GM08714 (cell line): ENCODE data around the gene ZFYVE9.
"Not testable (repeated sequence)": the region's sequence is repeated elsewhere in the genome, so short reads cannot be mapped to it uniquely, and the experiment has no call there.

ENCODE experiments used
- H3K4me3 ChIP-seq: fragments of 200-500 bp; sonication (Bioruptor generic); 2 replicates; pipeline ENCODE4 v1.5.1; 2014; ENCODE audit warnings: mild to moderate bottlenecking, low read length, inconsistent platforms
- ZNF274 ChIP-seq: IDR thresholded peaks from 2 replicates; pipeline ENCODE4 v1.6.1; 2012; ENCODE audit warnings: mild to moderate bottlenecking, low read depth, low read length

The ZFYVE9 gene

DNA sequence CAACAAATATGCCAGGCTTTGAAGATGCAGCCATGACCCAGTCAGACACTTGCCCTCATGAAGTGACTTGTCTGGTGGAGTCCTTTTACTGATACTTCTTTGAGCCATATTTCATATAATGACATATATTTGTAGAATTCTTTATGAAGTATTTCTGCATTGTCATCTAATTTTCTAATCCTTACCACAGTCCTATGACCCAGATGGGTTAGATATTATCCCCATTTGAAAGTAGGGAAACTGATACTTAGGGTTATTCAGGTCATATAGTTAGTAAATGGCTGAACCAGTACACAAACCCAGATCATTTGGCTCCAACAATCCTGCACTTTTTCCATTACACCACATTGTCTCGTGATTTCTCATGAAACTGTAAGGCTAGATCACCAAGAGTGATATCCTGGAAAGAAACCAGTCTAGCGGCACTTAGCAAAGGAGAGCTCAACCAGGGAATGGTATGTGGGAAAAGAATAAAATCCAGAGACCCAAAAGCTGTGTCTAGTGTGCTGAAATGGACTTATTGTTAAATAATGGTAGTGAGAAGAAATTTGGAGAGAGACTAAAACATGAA lies 49.6 kb downstream of the ZFYVE9 start:
- H3K4me3 ChIP-seq = no peak overlapping the region
- TF ChIP-seq ZNF274 = no peak

DNA sequence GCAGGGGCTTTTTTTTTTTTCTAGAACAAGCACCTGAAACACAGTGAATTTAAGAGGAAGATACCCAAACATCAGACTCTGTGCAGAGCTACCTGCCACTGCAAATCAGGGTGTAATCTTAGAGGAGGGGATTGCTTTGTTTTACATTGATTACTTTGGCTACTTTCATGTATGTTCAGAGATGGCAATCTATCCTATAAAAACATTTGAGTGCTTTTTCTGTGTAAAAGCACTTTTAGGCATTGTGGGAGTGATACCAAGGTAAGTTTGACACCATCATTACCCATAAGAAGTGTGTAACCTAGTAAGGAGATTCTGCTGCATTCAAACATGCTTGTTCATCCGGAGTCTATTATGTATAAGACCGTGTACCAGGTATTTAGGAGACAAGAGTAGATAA lies 50.1 kb downstream of the ZFYVE9 start:
- no peak for TF ChIP-seq ZNF274
- no peak overlapping the region for H3K4me3 ChIP-seq

DNA sequence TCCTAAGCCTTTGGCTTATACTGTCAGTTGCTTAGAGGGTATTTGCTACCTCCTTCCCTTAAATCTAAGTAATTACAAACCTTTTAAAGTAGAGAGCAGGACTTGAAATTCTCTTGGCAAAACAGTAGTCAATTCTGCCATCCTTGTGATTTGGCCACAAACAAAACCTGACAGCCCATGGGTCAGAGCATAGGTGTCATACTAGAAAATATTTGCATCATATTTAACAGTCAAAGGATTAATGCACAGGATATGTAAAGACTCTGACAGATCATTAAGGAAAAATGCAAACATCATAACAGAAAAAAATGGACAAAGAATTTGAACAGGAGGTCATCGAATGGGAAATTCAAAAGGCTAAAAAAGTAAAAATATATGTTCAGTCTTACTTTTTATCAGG lies 50.5 kb downstream of the ZFYVE9 start:
- TF ChIP-seq ZNF274 = no peak
- no peak overlapping the region for H3K4me3 ChIP-seq

DNA sequence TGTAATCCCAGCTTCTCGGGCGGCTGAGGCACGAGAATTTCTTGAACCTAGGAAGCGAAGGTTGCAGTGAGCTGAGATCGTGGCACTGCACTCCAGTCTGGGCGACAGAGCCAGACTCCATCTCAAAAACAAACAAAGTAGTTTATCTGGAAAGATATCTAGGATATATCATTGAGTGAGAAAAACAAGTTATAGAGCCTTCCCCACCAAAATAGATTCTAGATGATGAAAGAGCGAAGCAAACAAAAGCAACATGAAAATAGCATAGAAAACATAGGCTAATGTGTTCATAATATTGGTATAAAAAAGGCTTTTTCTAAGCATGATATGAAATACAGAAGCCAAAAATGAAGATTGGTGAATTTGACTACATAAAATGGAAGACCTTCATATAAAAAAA lies 52.1 kb downstream of the ZFYVE9 start:
- no peak overlapping the region for H3K4me3 ChIP-seq
- TF ChIP-seq ZNF274 = no peak

DNA sequence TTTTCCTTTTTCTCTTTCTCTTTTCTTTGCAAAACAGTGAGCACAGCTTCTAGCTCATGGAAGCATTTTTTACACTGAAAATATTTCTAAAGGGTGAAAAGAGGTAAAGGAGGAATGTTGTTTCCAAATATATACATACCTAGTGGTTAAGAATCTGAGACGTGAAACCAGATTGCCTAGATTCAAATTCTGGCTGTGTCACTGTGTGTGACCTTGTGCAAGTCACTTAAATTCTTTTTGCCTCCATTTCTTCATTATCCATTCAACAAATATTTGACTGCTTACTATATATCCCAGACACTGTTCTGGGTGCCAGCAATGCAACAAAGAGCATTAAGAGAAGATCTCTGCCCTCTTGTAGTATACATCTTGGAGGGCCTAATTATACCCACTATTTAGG lies 53.3 kb downstream of the ZFYVE9 start:
- H3K4me3 ChIP-seq = no peak overlapping the region

DNA sequence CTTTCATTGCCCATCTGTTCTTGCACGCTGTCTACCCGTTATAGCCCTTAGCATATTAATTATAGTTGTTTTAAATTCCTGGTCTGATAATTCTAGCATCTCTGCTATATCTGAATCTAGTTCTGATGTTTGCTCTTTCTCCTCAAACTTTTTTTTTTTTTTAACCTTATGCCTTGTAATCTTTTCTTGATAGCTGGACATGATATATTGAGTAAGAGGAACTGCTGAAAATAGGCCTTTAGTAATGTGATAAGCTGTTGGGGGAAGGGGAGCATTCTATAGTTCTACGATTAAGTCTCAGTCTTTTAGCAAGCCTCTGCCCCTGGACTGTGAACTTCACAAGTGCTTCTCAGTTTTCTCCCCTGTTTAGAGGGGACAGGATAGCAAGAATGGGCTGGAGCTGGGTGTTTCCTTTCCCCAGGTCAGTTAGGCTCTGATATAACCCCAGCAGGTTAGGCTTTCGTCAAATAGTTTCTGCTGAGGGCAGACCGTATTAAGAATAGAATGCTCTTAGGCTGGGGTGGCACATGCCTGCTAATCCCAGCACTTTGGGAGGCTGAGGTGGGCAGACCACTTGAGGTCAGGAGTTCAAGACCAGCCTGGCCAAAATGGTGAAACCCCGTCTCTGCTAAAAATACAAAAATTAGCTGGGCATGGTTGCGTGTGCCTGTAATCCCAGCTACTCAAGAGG lies 62.2 kb downstream of the ZFYVE9 start:
- TF ChIP-seq ZNF274 = no peak

More for the DNA sequence above, 53.3 kb downstream of the ZFYVE9 start:
- TF ChIP-seq ZNF274 = no peak

DNA sequence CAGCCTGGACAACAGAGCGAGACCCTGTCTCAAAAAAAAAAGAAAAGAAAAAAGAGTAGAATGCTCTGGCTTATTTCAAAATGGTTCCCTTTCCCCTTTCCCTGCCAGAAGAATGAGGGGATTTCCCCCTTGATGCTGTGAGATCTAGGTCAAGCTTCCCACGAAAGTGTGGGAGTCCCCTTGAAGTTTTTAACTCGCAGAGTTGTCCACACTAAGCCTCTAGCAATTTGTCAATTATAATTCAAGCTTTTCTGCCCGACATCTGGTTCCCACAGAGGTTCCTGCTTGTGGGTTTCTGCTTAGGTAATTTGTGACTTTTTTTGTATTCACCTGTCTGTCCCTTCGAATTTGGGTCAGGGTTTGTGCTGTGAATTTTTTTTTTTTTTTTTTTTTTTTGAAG lies 62.8 kb downstream of the ZFYVE9 start:
- no peak overlapping the region for H3K4me3 ChIP-seq
- TF ChIP-seq ZNF274 = no peak

More for the DNA sequence above, 62.2 kb downstream of the ZFYVE9 start:
- no peak overlapping the region for H3K4me3 ChIP-seq

DNA sequence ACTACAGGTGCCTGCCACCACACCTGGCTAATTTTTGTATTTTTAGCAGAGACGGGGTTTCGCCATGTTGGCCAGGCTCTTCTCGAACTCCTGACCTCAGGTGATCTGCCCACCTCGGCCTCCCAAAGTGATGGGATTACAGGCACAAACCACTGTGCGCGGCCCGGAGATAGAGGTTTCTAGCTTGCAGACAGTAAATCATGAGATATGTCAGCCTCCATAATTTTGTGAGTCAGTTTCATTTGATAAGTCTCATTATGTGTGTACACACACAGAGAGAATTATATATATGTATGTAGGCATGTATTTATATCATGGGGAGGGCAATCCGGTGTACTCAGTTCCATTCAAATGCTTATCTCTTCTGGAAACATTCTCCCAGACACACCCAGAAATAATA lies 64.8 kb downstream of the ZFYVE9 start:
- not testable (repeated sequence) for H3K4me3 ChIP-seq

DNA sequence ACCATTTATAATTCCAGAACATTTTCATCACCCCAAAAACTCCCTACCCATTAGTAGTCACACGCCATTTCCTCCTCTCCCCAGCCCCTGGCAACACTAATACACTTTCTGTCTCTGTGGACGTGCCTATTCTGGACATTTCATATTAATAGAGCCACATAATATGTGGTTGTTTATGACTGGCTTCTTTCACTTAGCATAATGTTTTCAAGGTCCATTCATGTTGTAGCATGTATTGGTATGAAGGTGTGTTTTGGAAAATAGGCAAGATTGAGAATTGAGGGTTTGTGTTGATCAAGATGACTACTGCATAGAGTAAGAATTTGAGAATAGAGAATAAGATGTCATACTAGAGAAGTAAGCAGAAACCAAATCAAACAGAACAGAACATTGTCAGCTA lies 67.5 kb downstream of the ZFYVE9 start:
- TF ChIP-seq ZNF274 = no peak
- H3K4me3 ChIP-seq = no peak overlapping the region

DNA sequence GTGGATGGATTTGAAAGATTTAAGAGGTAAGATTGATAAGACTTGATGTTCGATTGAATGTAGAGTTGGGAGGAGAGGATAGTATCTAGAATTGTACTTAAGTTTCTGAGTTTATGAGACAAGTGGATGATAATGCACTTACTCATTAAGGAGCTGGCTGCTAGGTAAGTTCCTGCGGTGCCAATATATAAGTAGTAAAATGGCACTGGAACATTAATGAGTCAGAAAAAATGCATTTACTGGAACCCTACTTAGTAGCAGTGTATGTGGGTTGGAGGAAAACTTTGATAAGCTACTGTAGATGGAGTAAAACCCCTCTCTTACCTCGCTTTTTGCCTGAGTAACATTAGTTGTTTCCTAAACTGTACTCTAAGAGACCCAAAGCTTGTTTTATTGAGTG lies 68.2 kb downstream of the ZFYVE9 start:
- TF ChIP-seq ZNF274 = no peak
- H3K4me3 ChIP-seq = no peak overlapping the region

DNA sequence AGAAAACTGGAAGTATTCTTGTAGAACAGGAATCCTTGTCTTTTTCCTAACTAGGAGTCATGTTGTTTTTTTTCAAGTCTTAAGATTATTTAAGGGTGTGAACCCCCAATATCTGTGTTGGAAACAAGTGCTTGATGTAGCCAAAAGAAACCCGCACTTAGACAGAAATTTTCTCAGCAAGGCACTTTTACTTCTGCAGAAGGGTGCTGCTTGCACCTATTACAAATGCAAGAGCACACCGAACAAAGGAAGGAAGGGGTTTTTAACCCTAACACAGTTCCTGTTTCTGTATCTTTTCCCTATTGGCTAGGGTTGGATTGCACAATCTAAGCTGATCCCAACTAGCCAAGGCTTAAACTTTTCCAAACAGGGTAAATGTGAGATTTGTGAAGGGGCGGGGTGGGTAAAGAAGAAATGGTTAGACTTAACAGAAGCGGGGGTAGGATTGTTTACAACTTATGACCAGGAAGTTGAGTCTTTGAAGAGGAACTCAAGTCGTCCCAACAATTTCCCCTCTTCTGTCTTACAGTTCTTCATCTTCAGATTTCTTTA lies 75.1 kb downstream of the ZFYVE9 start:
- no peak overlapping the region for H3K4me3 ChIP-seq
- TF ChIP-seq ZNF274 = no peak

DNA sequence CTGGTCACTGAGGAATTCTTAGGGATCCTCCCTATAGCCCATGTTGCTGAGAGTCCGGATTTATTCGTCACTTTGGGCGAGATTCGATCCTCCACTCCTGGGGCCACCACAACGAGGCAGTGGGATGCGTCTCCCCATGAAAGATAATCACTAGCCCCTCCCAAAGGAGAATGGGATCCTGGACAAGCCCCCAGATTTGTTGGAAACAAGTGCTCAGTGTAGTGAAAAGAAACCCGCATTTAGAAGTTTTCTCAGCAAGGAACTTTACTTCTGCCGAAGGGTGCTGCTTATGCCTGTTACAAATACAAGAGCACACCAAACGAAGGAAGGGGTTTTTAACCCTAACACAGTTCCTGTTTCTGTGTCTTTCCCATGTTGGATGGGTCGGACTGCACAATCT lies 83.3 kb downstream of the ZFYVE9 start:
- no peak for TF ChIP-seq ZNF274
- H3K4me3 ChIP-seq = no peak overlapping the region

DNA sequence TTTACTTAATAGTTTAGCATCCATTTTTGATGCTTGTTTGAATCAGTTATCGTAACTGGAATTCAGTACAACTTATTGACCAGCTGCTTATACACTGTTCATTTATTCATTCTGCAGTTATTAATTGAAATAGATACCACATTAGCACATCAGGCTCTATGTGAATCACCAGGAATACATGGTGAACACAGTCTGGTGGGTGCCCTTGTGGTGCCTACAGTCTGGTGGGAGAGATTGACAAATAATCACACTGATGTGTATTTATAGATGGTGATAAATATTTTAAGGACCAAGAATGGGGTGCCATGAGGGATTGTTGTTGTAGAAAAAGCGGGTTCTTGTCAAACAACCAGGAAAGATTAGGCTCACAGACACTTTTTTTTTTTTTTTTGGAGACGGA lies 87.6 kb downstream of the ZFYVE9 start:
- H3K4me3 ChIP-seq = no peak overlapping the region
- no peak for TF ChIP-seq ZNF274

DNA sequence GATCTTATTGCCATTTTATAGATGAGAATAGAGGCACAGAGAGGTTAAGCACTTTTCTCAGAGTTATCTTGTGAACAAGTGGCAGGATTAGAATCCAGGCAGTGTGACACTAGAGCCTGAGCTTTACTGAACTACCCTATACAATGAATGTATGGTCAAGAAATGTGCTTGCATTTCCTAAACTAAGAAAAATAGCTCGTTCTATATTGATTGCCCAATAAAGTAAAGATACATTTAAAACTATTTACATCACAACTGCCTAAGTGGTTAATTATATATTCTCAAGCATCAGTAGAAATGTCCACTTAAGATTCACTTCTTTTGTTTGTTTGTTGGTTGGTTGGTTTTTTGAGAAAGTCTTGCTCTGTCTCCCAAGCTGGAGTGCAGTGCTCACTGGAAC lies 91.6 kb downstream of the ZFYVE9 start:
- TF ChIP-seq ZNF274 = no peak
- H3K4me3 ChIP-seq = no peak overlapping the region

DNA sequence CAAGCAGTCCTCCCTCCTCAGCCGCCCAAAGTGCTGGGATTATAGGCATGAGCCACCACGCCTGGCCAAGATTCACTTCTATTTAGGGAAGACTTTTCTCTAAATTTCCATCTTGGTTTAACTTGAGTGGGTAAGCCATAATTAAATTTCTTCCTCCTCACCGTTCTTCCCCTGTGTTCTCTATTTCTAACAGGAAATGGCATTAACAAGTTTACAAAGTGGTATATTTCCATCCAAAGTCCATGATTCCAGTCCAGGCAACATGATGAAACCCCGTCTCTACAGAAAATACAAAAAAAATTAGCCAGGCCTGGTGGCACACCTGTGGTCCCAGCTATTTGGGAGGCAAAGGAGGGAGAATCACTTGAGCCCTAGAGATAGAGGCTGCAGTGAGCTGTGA lies 92.1 kb downstream of the ZFYVE9 start:
- TF ChIP-seq ZNF274 = no peak
- H3K4me3 ChIP-seq = no peak overlapping the region

DNA sequence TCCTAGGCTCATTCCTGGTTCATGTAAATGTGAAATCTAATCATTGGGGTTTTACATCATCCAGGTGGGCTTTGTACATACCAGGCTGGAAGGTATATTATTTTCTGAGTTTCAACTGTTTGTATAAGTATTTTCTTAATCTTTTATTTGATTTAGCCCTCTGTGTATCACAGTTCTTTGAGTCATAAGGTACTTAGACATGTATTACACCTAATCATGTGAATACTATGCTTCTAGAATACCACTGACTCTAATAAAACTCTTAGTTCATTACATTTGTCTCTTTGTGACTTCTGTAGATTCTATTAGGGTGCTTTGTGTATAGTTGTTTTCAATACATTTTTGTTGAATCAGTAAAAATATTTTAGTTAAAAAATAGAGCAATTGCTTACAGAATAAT lies 92.8 kb downstream of the ZFYVE9 start:
- no peak for TF ChIP-seq ZNF274
- H3K4me3 ChIP-seq = no peak overlapping the region

DNA sequence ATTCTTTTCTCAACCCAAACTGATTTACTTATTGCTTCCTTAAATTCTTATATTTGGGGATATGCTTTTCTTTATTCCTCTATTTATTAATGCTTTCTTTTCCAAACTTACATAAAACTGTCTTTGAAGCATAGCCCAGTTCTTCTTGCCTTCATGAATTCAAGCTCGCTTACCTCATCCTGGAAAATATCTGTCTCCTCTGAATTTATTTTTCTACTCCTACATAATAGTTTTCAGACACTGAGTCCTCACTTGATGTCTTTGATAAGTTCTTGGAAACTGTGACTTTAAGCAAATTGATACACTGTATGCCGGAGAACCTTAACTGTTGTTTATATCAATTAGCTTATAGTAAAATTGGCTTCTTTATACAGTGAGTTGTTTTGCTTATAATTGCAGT lies 93.8 kb downstream of the ZFYVE9 start:
- no peak for TF ChIP-seq ZNF274
- no peak overlapping the region for H3K4me3 ChIP-seq
